Spleen (tissue), 7 donors: ENCODE measurements around the gene SPNS2.

ENCODE experiments used
- POLR2A ChIP-seq, 3 donors: fragments of 450-650 bp; IDR thresholded peaks; one replicate each; pipeline ENCODE4 v1.5.1; 2017; ENCODE audit warnings: antibody characterized with exemption in 3 of 3, mild to moderate bottlenecking in 1 of 3
- TF ChIP-seq, protein P1 (sequence below), 11 experiments: fragments of 200-600 bp in 7 of 11; fragments of 450-650 bp in 4 of 11; sonication (generic) in 4 of 11; IDR thresholded peaks in 8 of 11; conservative IDR thresholded peaks in 3 of 11; 1 replicate in 7 of 11; 2 replicates in 4 of 11; pipeline versions ENCODE4 v1.4.0 to v1.8.0; 2016 to 2021; ENCODE audit warnings: antibody characterized with exemption in 11 of 11, inconsistent platforms in 4 of 11, mild to moderate bottlenecking in 1 of 11
- donor health status: DM: no; HTN: no; CAD: no; lungs with moderate emphysema.
- donor health status: DM: no; HTN: no; CAD: no.
- donor health status: DM: no; HTN: no; CAD: no.

DNA sequence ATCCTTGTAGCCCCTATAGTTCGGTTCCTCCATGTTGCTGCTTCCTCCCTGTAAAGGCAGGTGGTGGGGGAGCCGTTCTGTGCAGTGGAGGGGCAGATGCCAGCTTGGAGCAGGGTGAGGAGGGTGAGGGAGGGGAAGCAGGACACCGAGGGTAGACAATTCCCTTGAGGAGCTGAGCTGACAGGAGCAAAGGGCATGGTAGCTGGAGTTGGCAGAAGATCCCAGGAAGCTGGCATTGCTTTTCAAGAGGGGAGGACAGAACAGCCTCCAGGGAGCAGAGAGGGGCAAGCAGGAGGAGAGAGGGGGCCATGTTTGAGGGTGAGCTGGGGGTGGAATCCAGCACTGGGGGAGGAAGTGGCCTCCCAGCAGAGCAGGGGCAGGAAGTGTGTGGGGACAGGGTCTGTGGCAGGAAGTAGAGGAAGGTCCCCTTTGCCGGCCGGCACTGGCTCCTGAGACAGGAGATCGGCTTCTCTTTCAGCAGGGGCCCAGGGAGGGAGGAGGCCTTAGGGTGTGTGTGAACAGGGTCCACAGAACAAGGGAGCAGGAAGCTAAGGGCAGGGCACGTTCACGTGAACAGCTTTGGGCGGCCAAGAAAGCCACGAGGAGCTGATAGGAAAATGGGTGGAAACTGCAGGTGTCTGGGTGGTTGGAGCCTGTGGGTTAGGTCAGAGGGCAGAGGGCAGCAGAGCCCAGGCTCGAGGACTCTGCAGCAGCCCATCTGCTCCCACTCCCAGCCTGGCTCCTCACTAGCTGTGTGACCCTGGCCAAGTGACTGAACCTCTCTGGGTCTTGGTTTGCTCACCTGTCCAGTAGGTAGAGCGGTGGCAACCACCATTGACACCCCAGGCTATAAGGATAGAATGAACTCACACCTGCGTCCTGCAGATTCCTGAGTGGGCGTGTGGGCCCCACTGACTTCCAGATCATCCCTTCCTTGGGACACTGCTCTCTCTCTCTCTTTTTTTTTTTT lies 17.5 kb upstream of the SPNS2 start:
- TF ChIP-seq, protein P1, sequence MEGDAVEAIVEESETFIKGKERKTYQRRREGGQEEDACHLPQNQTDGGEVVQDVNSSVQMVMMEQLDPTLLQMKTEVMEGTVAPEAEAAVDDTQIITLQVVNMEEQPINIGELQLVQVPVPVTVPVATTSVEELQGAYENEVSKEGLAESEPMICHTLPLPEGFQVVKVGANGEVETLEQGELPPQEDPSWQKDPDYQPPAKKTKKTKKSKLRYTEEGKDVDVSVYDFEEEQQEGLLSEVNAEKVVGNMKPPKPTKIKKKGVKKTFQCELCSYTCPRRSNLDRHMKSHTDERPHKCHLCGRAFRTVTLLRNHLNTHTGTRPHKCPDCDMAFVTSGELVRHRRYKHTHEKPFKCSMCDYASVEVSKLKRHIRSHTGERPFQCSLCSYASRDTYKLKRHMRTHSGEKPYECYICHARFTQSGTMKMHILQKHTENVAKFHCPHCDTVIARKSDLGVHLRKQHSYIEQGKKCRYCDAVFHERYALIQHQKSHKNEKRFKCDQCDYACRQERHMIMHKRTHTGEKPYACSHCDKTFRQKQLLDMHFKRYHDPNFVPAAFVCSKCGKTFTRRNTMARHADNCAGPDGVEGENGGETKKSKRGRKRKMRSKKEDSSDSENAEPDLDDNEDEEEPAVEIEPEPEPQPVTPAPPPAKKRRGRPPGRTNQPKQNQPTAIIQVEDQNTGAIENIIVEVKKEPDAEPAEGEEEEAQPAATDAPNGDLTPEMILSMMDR (IDR thresholded peaks at IDR 0.05 in 8 of 11, conservative IDR thresholded peaks at IDR 0.05 in 3 of 11): no peak
- no peak for TF ChIP-seq POLR2A (IDR thresholded peaks at IDR 0.05)
